Left lung (tissue), 10 donors: Measurements from ENCODE around the gene ITGB5. TPM values are rescaled to one million over a fixed set of nuclear protein-coding genes. Genes with fewer than 3 reads are reported as not detected.

ENCODE experiments used
- ATAC-seq: fragments of 200-7000 bp; cut with Tn5 transposase; one replicate; pipeline ENCODE4 v1.9.1; 2020; ENCODE audit warnings: moderate library complexity
- DNase-seq, 4 donors: peaks; one replicate each; pipeline ENCODE4 v3.0.0-alpha.2; 2013 to 2020
- H3K27ac ChIP-seq, 2 donors: fragments of 200-600 bp; sonication (generic) in 1 of 2; one replicate each; pipeline versions ENCODE4 v1.5.0 to v1.8.0; 2020 to 2021
- H3K27me3 ChIP-seq, 2 donors: fragments of 200-600 bp; sonication (generic) in 1 of 2; one replicate each; pipeline versions ENCODE4 v1.5.0 to v1.8.0; 2020 to 2021
- H3K36me3 ChIP-seq, 2 donors: fragments of 200-600 bp; sonication (generic) in 1 of 2; one replicate each; pipeline versions ENCODE4 v1.5.0 to v1.8.0; 2020 to 2021
- H3K4me1 ChIP-seq, 2 donors: fragments of 200-600 bp; one replicate each; pipeline ENCODE4 v1.8.0; 2021
- H3K4me3 ChIP-seq, 2 donors: fragments of 200-600 bp; sonication (generic) in 1 of 2; one replicate each; pipeline versions ENCODE4 v1.5.0 to v1.8.0; 2020 to 2021; ENCODE audit warnings: mild to moderate bottlenecking in 1 of 2
- H3K9me3 ChIP-seq, 2 donors: fragments of 200-600 bp; sonication (generic) in 1 of 2; one replicate each; pipeline versions ENCODE4 v1.5.0 to v1.8.0; 2020 to 2021
- CTCF ChIP-seq, 2 donors: fragments of 200-600 bp; sonication (generic) in 1 of 2; IDR thresholded peaks; one replicate each; pipeline versions ENCODE4 v1.5.0 to v1.8.0; 2021; ENCODE audit warnings: antibody characterized with exemption in 2 of 2
- intact Hi-C, 2 donors: fragments of 100-400 bp; cut with DNase I; formaldehyde crosslinking; loops; one replicate each; pipeline versions ENCODE4 v1.11.2 to v1.14.2; 2022
- polyA plus RNA-seq, 6 donors: library from polyadenylated mRNA; unstranded; fragments of 120-200 nt; gene quantifications; one replicate each; pipeline ENCODE4 v1.2.1, GENCODE V29; 2013; ENCODE audit not compliant: insufficient read length in 6 of 6
- total RNA-seq, 2 donors: library from RNA; stranded (reverse); fragmentation: NEBNext Ultra II Directional; extraction: Animal tissue kit (Norgen Biotek cat#: 25700); gene quantifications; one replicate each; pipeline ENCODE4 v1.2.1, GENCODE V29; 2021
- donor health status: DM: no; HTN: yes; CAD: no.
- donor health status: DM: no; HTN: no; CAD: no.

Gene ITGB5
- total and polyA plus RNA-seq, 8 donors = 54.8 to 142 (median 67.4) TPM

GRCh38 chr3:124779751-124780191, 107.4 kb downstream of the ITGB5 start:
- intact Hi-C loops = no loop called here

GRCh38 chr3:124779116-124779515, 108.0 kb downstream of the ITGB5 start:
- Histone ChIP-seq H3K36me3 (no peaks in the 10 kb centered on the region), H3K27me3 (no peaks in the 10 kb centered on the region), H3K4me3 (no peak overlapping the region), H3K27ac (no peak overlapping the region), H3K4me1 (peaks cover 12 to 16% of the 10 kb centered on the region in 2 donors), H3K9me3 (no peaks in the 10 kb centered on the region)
- DNase-seq = no peak
- intact Hi-C loops = no loop called here
- ATAC-seq = no peak
- no peak for TF ChIP-seq CTCF (IDR thresholded peaks at IDR 0.05)

More at GRCh38 chr3:124779751-124780191, 107.4 kb downstream of the ITGB5 start:
- no peak overlapping the region for H3K4me3 ChIP-seq
- no peak for ATAC-seq
- DNase-seq = no peak
- H3K4me1 ChIP-seq = peaks cover 12 to 16% of the 10 kb centered on the region in 2 donors
- H3K27ac ChIP-seq = peak overlapping the region in 1 of 2 donors; percentile 74
- H3K27me3 ChIP-seq = no peaks in the 10 kb centered on the region
- no peak for TF ChIP-seq CTCF (IDR thresholded peaks at IDR 0.05)
- H3K36me3 ChIP-seq = no peaks in the 10 kb centered on the region
- no peaks in the 10 kb centered on the region for H3K9me3 ChIP-seq

GRCh38 chr3:124777762-124778470, 109.2 kb downstream of the ITGB5 start:
- DNase-seq = no peak
- Histone ChIP-seq H3K9me3 (no peaks in the 10 kb centered on the region), H3K27me3 (no peaks in the 10 kb centered on the region), H3K4me3 (no peak overlapping the region), H3K27ac (no peak overlapping the region), H3K36me3 (no peaks in the 10 kb centered on the region), H3K4me1 (peaks cover 12 to 18% of the 10 kb centered on the region in 2 donors)
- TF ChIP-seq CTCF (IDR thresholded peaks at IDR 0.05) = no peak
- intact Hi-C loops = no loop called here
- no peak for ATAC-seq

GRCh38 chr3:124776856-124777255, 110.3 kb downstream of the ITGB5 start:
- Histone ChIP-seq H3K27ac (no peak overlapping the region), H3K9me3 (no peaks in the 10 kb centered on the region), H3K27me3 (no peaks in the 10 kb centered on the region), H3K4me1 (peaks cover 17 to 27% of the 10 kb centered on the region in 2 donors), H3K36me3 (no peaks in the 10 kb centered on the region), H3K4me3 (no peak overlapping the region)
- intact Hi-C loops = no loop called here
- DNase-seq = no peak
- no peak for ATAC-seq
- no peak for TF ChIP-seq CTCF (IDR thresholded peaks at IDR 0.05)

- no peak for TF ChIP-seq CTCF (IDR thresholded peaks at IDR 0.05)
- intact Hi-C loops = no loop called here
These were observed 111.3 kb downstream of the ITGB5 start for GRCh38 chr3:124775877-124776276.

More at GRCh38 chr3:124775877-124776276, 111.3 kb downstream of the ITGB5 start:
- H3K4me3 ChIP-seq = no peak overlapping the region
- DNase-seq = no peak
- H3K9me3 ChIP-seq = no peaks in the 10 kb centered on the region
- no peaks in the 10 kb centered on the region for H3K27me3 ChIP-seq
- H3K4me1 ChIP-seq = peaks cover 11 to 26% of the 10 kb centered on the region in 2 donors
- no peak for ATAC-seq
- no peaks in the 10 kb centered on the region for H3K36me3 ChIP-seq
- H3K27ac ChIP-seq = no peak overlapping the region
